NCI-H1092 treated with DMSO at 0.1 percent for 48 hours (cell line): ENCODE data around the gene IFI27L1.
A peak's percentile ranks its signal among the peaks of the same experiment; 100 is the strongest.

ENCODE experiments used
- DNase-seq: peaks from one replicate; lab custom pipeline; 2025; lab: John Stamatoyannopoulos, UW

The IFI27L1 gene

DNA sequence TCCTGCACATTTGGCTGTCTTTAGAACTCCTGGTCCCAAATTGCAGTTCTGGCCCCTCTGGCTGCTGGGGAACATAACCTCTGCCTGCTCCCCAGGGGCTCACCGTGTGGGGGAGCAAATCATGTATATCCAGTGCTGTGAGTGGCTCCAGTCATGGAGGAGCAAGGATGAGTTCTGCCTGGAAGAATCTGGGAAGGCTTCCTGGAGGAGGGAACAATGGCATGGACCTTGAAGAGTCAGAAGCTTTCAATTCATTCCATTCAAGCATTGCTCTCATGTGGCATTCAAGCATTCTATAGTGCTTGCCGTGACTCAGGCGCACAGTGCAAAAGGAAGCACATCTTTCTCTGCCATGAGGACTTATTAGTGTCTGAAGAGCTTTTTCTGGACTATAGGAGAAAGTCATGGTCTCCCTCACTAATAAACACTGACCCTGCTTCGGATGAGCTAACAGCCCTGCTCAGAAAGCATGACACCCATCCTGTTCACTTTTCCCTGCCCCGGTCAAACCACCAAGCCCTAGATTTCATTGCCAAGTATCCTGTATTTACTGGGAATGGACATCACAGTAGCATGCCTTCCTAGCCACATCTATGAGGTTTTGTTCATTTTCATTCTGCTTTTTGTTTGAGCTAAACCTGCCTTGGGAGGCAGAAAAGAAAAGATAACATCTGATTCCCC is 32.9 kb downstream of the IFI27L1 start:
- no peak for DNase-seq

DNA sequence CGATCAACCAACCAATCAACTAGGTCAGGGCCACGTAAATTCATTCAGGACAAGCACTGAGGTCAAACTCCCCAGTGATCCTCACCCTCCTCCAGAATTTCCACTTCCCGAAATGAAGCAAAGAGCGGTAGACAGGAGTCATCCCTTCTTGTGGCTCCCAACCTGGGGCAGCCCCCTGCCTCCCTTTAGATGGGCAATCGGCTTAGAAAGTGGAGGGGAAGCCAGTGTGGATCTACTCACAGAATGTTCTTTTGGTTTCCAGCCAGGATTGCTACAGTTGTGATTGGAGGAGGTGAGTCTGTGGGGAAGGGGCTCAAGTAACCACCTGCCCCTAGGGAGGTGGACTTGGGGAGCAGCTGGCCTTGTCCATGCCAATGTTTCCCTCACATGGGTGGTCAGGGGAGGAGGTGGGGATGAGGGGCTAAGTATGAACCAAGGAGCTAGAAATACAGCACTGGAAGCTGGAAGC is 33.5 kb downstream of the IFI27L1 start:
- no peak for DNase-seq

- no peak for DNase-seq
Measured at GRCh38 chr14:94115058-94115591, 34.0 kb downstream of the IFI27L1 start.

- no peak for DNase-seq
Measured at GRCh38 chr14:94115631-94116030, 34.5 kb downstream of the IFI27L1 start.

GRCh38 chr14:94116701-94117100 is 35.6 kb downstream of the IFI27L1 start:
- no peak for DNase-seq

DNA sequence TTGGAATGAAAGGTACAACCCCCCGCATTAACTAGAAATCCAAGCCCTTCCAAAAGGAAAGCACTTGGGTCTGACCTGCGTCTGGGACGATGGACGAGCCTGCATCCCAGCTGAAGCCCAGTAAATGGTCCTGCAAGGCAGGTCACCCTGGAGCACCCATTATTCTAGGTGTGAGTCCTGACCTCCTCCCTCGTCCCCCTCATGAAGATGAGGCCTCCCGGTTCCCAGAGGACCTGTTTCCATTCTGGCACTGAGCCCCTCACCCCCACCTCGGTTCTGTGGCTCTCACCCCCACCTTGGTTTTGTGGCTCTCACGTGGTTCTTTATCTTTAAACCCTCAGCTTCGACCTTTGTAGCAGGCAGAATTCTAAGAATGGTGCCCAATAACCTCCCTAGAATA is 36.7 kb downstream of the IFI27L1 start:
- no peak for DNase-seq

- no peak for DNase-seq
Measured at GRCh38 chr14:94119071-94119470, 38.0 kb downstream of the IFI27L1 start.

GRCh38 chr14:94120667-94121340 is 39.7 kb downstream of the IFI27L1 start:
- DNase-seq, result no peak

- no peak for DNase-seq
Measured at GRCh38 chr14:94121485-94121884, 40.4 kb downstream of the IFI27L1 start.

- DNase-seq, result no peak
Measured at GRCh38 chr14:94122438-94122837, 41.3 kb downstream of the IFI27L1 start.

- DNase-seq, result no peak
Measured at GRCh38 chr14:94123296-94123695, 42.2 kb downstream of the IFI27L1 start.

DNA sequence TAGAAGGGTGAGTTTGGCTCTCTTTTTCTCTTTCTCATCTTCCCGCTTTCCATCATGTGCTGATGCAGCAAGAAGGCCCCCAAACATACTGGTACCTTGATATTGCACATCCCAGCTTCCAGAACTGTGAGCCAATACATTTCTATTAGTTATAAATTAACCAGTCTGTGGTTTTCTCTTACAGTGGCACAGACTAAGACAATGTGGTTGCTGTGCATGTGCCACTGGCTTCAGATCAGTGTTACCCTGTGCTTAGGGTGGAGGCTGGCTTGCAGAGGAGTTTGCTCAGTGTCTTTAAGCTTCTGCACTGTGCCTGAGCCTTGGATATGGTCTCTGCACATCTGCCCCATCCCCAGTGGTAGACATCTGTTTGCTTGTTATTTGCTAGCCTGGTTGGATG is 42.8 kb downstream of the IFI27L1 start:
- DNase-seq, result no peak

DNA sequence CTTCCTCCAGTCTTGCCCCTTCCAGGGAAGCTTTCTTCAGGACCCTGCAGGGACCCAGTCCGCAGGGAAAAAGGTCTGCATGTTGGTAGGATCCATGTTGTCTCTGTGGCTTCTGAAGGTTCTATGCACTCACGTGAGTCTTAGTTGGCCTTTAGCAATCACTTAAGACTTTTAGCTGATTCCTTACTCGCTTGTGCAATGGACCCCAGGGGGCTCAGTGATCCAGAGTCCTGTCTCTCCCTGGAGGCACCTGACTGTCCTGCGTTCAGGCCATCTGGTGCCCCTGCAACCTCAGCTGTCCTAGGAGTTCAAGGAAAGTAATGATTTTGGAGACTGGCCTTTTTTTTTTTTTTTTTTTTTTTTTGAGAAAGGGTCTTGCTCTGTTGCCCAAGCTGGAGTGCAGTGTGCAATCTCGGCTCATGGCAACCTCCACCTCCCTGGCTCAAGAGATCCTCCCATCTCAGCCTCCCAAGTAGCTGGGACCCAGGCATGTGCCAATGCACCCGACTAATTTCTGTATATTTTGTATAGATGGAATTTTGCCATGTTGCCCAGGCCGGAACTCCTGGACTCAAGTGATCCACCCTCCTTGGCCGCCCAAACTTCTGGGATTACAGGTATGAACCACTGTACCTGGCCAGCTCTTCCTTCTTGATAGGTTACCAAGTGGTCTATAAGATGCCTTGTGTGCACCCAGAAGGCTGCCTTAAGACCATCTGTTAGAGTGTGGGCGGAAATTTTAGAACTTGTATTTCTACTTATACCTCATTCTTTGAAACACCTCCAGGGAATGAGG is 43.7 kb downstream of the IFI27L1 start:
- DNase-seq, result no peak

GRCh38 chr14:94125659-94126418 is 44.7 kb downstream of the IFI27L1 start:
- DNase-seq, result no peak

- DNase-seq, result no peak
Measured at GRCh38 chr14:94126419-94126677, 45.2 kb downstream of the IFI27L1 start.

GRCh38 chr14:94126800-94127199 is 45.7 kb downstream of the IFI27L1 start:
- no peak for DNase-seq

- no peak for DNase-seq
Measured at GRCh38 chr14:94127330-94127729, 46.2 kb downstream of the IFI27L1 start.

DNA sequence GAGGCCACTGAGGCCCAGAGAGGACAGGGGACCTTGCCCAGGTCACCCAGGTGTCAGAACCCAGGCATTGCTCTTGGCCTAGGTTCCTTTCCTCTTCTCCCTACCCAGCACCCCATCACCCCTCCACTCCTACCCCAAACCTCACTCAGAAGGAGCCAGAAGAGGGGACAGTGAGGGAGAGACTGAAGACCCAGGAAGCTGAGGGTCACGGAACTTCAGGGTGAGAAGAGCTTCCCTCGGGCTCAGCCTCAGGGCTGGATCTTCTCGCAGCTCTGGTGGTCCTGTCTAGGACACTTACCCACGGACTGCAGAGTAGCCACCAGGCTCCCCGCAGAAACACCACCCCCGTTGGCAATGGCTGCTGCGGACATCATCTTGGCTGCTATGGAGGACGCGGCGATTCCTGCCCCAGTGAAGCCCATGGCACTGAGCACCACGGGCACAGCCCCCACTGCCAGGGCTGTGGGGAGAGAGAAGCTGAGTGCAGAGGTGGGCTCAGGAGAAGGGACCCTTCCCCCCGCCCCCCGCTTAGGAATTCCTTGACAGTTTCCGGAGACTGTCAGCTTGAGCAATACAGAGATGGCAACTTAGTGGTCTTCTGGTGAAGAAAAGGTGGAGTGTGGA is 47.2 kb downstream of the IFI27L1 start:
- DNase-seq, result no peak

- DNase-seq, result peak; percentile 47
Measured at GRCh38 chr14:94129111-94129757, 48.1 kb downstream of the IFI27L1 start, which contains the start of gene IFI27L2. Gene IFI27L2, minus strand, starts transcription at chr14:94129604. Its CDS starts 40 bp downstream, at chr14:94129564.

- no peak for DNase-seq
Measured at GRCh38 chr14:94129758-94130414, 48.8 kb downstream of the IFI27L1 start.
